ENCODE measurements around the gene VPS45.

Gene VPS45

DNA sequence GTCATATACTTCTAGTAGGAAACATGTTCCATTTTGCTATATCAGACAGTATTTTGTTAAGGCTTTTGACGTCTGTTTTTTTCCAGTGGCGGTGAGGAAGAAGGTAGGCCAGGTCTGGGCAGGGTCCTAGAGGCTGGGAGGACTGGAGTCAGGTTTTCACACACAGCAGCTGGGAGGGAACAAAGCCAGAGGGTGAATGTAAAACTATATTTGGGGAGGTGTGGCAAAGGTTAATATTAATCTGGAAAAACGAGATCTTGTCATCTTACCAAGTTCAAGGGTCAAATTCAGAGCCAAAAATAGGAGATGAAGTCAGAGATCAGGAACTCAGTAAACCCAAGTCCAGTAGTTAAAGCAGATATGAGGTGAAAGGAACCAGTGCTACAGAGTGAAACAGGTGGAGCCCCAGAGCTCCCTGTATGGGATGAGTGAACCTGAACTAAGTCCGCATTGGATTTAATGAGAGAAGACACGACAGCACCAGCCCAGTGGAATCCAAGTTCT lies 46.3 kb upstream of the VPS45 start:
- Histone ChIP-seq H3K9ac (ENCODE audit: low read depth, low read length) (no peak overlapping the region), H4K20me1 (ENCODE audit: insufficient read depth, low read length) (no peaks in the 10 kb centered on the region), H3K27me3 (ENCODE audit: insufficient read depth, low read length, poor library complexity) (no peaks in the 10 kb centered on the region), H3K79me2 (ENCODE audit: insufficient read depth, low read length) (no peaks in the 10 kb centered on the region), H3K4me1 (ENCODE audit: insufficient read depth, low read length) (no peaks in the 10 kb centered on the region), H2AFZ (ENCODE audit: low read depth, low read length) (no peak overlapping the region), H3K4me3 (ENCODE audit: low read depth in 1 of 2, low read length in 2 of 2) (no peak overlapping the region), H3K4me2 (ENCODE audit: insufficient read depth, low read length) (no peak overlapping the region), H3K9me3 (ENCODE audit: insufficient read depth, low read length, severe bottlenecking) (no peaks in the 10 kb centered on the region), H3K36me3 (ENCODE audit: insufficient read depth, low read length) (no peaks in the 10 kb centered on the region), H3K27ac (ENCODE audit: low read length) (no peak overlapping the region)
- TF ChIP-seq EZH2 (IDR thresholded peaks at IDR 0.05; ENCODE audit: borderline replicate concordance, low read depth, low read length, severe bottlenecking), result no peak
- TF ChIP-seq, protein P1, sequence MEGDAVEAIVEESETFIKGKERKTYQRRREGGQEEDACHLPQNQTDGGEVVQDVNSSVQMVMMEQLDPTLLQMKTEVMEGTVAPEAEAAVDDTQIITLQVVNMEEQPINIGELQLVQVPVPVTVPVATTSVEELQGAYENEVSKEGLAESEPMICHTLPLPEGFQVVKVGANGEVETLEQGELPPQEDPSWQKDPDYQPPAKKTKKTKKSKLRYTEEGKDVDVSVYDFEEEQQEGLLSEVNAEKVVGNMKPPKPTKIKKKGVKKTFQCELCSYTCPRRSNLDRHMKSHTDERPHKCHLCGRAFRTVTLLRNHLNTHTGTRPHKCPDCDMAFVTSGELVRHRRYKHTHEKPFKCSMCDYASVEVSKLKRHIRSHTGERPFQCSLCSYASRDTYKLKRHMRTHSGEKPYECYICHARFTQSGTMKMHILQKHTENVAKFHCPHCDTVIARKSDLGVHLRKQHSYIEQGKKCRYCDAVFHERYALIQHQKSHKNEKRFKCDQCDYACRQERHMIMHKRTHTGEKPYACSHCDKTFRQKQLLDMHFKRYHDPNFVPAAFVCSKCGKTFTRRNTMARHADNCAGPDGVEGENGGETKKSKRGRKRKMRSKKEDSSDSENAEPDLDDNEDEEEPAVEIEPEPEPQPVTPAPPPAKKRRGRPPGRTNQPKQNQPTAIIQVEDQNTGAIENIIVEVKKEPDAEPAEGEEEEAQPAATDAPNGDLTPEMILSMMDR (IDR thresholded peaks at IDR 0.05; ENCODE audit: borderline replicate concordance, extremely low read depth, low read length, poor library complexity, severe bottlenecking), result no peak
- DNase-seq (no peak), ATAC-seq (ENCODE audit: insufficient read depth, low read depth) (no peak)

DNA sequence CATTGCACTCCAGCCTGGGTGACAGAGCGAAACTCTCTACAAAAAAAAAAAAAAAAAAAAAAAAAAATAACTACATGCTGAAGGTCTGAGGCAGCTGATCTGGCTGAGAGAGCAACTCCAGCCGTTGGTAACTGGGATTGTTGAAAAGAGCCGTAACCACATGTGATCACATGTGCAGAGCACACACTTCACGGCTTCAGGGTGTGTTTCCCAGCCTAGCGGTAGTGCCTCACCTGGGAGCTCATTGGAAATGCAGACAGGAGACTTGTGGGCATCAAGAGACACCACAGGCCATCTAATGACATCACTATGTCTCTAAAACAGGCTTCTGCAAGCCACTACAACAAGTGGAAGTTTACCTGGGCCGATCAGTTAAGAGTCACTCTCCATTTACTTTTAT lies 45.2 kb upstream of the VPS45 start:
- no peaks in the 10 kb centered on the region for H3K9me3 ChIP-seq (ENCODE audit: insufficient read depth, low read length, severe bottlenecking)
- DNase-seq (no peak), ATAC-seq (ENCODE audit: insufficient read depth, low read depth) (no peak)
- H3K79me2 ChIP-seq (ENCODE audit: insufficient read depth, low read length), result no peaks in the 10 kb centered on the region
- no peak overlapping the region for H2AFZ ChIP-seq (ENCODE audit: low read depth, low read length)
- no peak overlapping the region for H3K9ac ChIP-seq (ENCODE audit: low read depth, low read length)
- no peaks in the 10 kb centered on the region for H3K36me3 ChIP-seq (ENCODE audit: insufficient read depth, low read length)
- H3K4me3 ChIP-seq (ENCODE audit: low read depth in 1 of 2, low read length in 2 of 2), result no peak overlapping the region
- H3K4me1 ChIP-seq (ENCODE audit: insufficient read depth, low read length), result no peaks in the 10 kb centered on the region
- no peaks in the 10 kb centered on the region for H3K27me3 ChIP-seq (ENCODE audit: insufficient read depth, low read length, poor library complexity)
- no peak for TF ChIP-seq EZH2 (IDR thresholded peaks at IDR 0.05; ENCODE audit: borderline replicate concordance, low read depth, low read length, severe bottlenecking)
- TF ChIP-seq, protein P1 (IDR thresholded peaks at IDR 0.05; ENCODE audit: borderline replicate concordance, extremely low read depth, low read length, poor library complexity, severe bottlenecking), result no peak
- H3K27ac ChIP-seq (ENCODE audit: low read length), result no peak overlapping the region
- H3K4me2 ChIP-seq (ENCODE audit: insufficient read depth, low read length), result no peak overlapping the region
- no peaks in the 10 kb centered on the region for H4K20me1 ChIP-seq (ENCODE audit: insufficient read depth, low read length)

DNA sequence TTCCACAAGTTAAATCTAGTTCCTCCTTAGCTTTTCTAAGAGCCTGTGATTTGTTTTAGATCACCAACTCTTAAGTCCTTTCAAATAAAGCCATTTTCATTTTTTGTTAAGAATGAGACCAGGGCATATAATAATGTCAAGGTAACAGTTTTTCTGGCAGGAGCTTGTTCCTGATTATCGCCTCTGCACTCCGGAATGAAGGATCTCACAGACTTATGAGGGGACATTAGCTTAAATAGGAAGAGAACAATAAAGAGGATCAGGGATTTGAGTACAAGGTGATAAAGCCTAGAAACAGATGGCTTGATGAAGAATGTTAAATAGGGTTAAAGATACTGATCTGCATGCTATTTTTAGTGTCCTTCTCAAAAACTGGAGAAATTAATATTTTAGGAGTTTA lies 43.4 kb upstream of the VPS45 start:
- no peak overlapping the region for H3K4me2 ChIP-seq (ENCODE audit: insufficient read depth, low read length)
- no peaks in the 10 kb centered on the region for H4K20me1 ChIP-seq (ENCODE audit: insufficient read depth, low read length)
- TF ChIP-seq, protein P1 (IDR thresholded peaks at IDR 0.05; ENCODE audit: borderline replicate concordance, extremely low read depth, low read length, poor library complexity, severe bottlenecking), result no peak
- no peak for TF ChIP-seq EZH2 (IDR thresholded peaks at IDR 0.05; ENCODE audit: borderline replicate concordance, low read depth, low read length, severe bottlenecking)
- H3K27ac ChIP-seq (ENCODE audit: low read length), result no peak overlapping the region
- no peaks in the 10 kb centered on the region for H3K27me3 ChIP-seq (ENCODE audit: insufficient read depth, low read length, poor library complexity)
- DNase-seq, result no peak
- H3K9ac ChIP-seq (ENCODE audit: low read depth, low read length), result no peak overlapping the region
- no peaks in the 10 kb centered on the region for H3K4me1 ChIP-seq (ENCODE audit: insufficient read depth, low read length)
- no peak for ATAC-seq (ENCODE audit: insufficient read depth, low read depth)
- no peak overlapping the region for H3K4me3 ChIP-seq (ENCODE audit: low read depth in 1 of 2, low read length in 2 of 2)
- no peaks in the 10 kb centered on the region for H3K9me3 ChIP-seq (ENCODE audit: insufficient read depth, low read length, severe bottlenecking)
- H2AFZ ChIP-seq (ENCODE audit: low read depth, low read length), result no peak overlapping the region
- no peaks in the 10 kb centered on the region for H3K36me3 ChIP-seq (ENCODE audit: insufficient read depth, low read length)
- H3K79me2 ChIP-seq (ENCODE audit: insufficient read depth, low read length), result no peaks in the 10 kb centered on the region

DNA sequence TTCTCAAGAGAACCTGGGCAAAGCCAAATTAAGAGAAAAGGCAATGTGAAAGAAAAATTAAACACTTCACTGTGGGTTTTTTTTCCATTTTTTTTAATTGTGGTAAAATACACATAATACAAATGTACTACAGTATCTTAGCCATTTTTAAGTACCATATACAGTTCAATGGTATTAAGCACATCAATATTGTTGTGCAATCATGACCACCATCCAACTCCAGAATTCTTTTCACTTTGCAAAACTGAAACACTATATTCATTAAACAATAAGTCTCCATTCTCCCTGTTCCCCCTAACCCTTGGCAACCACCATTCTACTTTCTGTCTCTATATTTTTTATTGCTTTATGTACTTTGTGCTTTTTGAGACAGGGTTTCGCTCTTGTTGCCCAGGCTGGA lies 39.3 kb upstream of the VPS45 start:
- ATAC-seq (ENCODE audit: insufficient read depth, low read depth) (no peak), DNase-seq (no peak)
- Histone ChIP-seq H4K20me1 (ENCODE audit: insufficient read depth, low read length) (no peaks in the 10 kb centered on the region), H3K9ac (ENCODE audit: low read depth, low read length) (no peak overlapping the region), H3K27me3 (ENCODE audit: insufficient read depth, low read length, poor library complexity) (no peaks in the 10 kb centered on the region), H3K79me2 (ENCODE audit: insufficient read depth, low read length) (no peaks in the 10 kb centered on the region), H3K36me3 (ENCODE audit: insufficient read depth, low read length) (no peaks in the 10 kb centered on the region), H3K4me3 (ENCODE audit: low read depth in 1 of 2, low read length in 2 of 2) (no peak overlapping the region), H3K9me3 (ENCODE audit: insufficient read depth, low read length, severe bottlenecking) (no peaks in the 10 kb centered on the region), H3K4me2 (ENCODE audit: insufficient read depth, low read length) (no peak overlapping the region), H3K4me1 (ENCODE audit: insufficient read depth, low read length) (no peaks in the 10 kb centered on the region), H2AFZ (ENCODE audit: low read depth, low read length) (no peak overlapping the region), H3K27ac (ENCODE audit: low read length) (no peak overlapping the region)
- TF ChIP-seq, protein P1 (IDR thresholded peaks at IDR 0.05; ENCODE audit: borderline replicate concordance, extremely low read depth, low read length, poor library complexity, severe bottlenecking), result no peak
- no peak for TF ChIP-seq EZH2 (IDR thresholded peaks at IDR 0.05; ENCODE audit: borderline replicate concordance, low read depth, low read length, severe bottlenecking)
